HEK293T (cell line): ENCODE data around the gene LYRM9.

Experiments used
- ARNT ChIP-seq: fragments of 450-650 bp; IDR thresholded peaks from 2 replicates; pipeline ENCODE4 v1.6.1; 2017; ENCODE audit warnings: mild to moderate bottlenecking
- BHLHE40 ChIP-seq: fragments of 450-650 bp; IDR thresholded peaks from 2 replicates; pipeline ENCODE4 v1.6.1; 2016; ENCODE audit warnings: mild to moderate bottlenecking, moderate library complexity, borderline replicate concordance
- FOXA1 ChIP-seq: fragments of 450-650 bp; IDR thresholded peaks from 2 replicates; pipeline ENCODE4 v1.6.1; 2016; ENCODE audit warnings: mild to moderate bottlenecking
- FOXK2 ChIP-seq: fragments of 450-650 bp; IDR thresholded peaks from 2 replicates; pipeline ENCODE4 v1.6.1; 2016; ENCODE audit warnings: mild to moderate bottlenecking
- FOXM1 ChIP-seq: fragments of 450-650 bp; IDR thresholded peaks from 2 replicates; pipeline ENCODE4 v1.6.1; 2017; ENCODE audit warnings: mild to moderate bottlenecking, borderline replicate concordance
- NFRKB ChIP-seq: fragments of 450-650 bp; IDR thresholded peaks from 2 replicates; pipeline ENCODE4 v1.6.1; 2016; ENCODE audit warnings: mild to moderate bottlenecking, moderate library complexity
- TARDBP ChIP-seq: fragments of 450-650 bp; IDR thresholded peaks from 2 replicates; pipeline ENCODE4 v1.6.1; 2016

- no peak for TF ChIP-seq FOXK2
- TF ChIP-seq FOXM1, result no peak
- TF ChIP-seq BHLHE40, result no peak
- no peak for TF ChIP-seq TARDBP
- TF ChIP-seq FOXA1, result no peak
- TF ChIP-seq ARNT, result no peak
- TF ChIP-seq NFRKB, result no peak
These were observed 11.6 kb upstream of the LYRM9 start for GRCh38 chr17:27904534-27905446.
